ENCODE results near the gene ERC1.

- no peak for TF ChIP-seq CTCF (IDR thresholded peaks at IDR 0.05)
- TF ChIP-seq POLR2A (IDR thresholded peaks at IDR 0.05), result no peak
These were observed 139.1 kb downstream of the ERC1 start for GRCh38 chr12:1130164-1130563.
